Measurements from ENCODE around the gene TMEM184B. TPM values are rescaled to one million over a fixed set of nuclear protein-coding genes. Genes with fewer than 3 reads are reported as not detected.

TMEM184B gene
- polyA plus RNA-seq, 1 donor (not counting 4 experiments of a cell fraction or from before 2014, with no cell fraction given), result 18.8 TPM

DNA sequence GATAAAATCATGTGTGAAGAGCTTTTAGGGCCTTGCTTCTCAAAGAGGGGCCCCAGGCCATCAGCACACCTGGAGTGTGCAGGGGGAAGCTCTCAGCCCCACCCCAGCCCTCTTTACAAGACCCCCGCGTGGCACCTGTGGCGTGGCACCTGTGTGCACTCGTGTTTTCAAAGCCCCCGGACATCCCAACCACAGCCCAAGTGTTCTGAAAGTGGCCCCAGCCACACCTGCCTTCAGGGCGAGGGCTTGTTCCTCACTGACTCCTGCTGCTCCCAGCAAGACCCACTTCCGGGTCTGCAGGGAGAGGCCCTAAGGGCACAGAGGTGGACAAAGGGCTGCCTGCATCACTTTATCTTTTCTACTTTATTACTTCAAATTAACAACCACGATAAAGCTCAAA lies 17.5 kb upstream of the TMEM184B start:
- Histone ChIP-seq H3K79me2 (ENCODE audit: control insufficient read depth, insufficient read depth, low read length) (peaks cover 3% of the 10 kb centered on the region), H3K27me3 (ENCODE audit: control insufficient read depth, extremely low read depth, insufficient read depth, low read length) (no peaks in the 10 kb centered on the region), H3K9me1 (ENCODE audit: control insufficient read depth, extremely low read depth, insufficient read depth, low read length) (no peaks in the 10 kb centered on the region), H3K36me3 (ENCODE audit: control insufficient read depth in 2 of 2, extremely low read depth in 1 of 2, insufficient read depth in 2 of 2, low read length in 2 of 2) (peaks cover 42 to 58% of the 10 kb centered on the region in 2 experiments), H2AFZ (ENCODE audit: control insufficient read depth, low read length) (no peak overlapping the region), H3K4me1 (ENCODE audit: control insufficient read depth, extremely low read depth, insufficient read depth, low read length) (no peaks in the 10 kb centered on the region), H3K4me3 (ENCODE audit: control insufficient read depth in 2 of 3, extremely low read depth in 1 of 3, insufficient read depth in 2 of 3, low read depth in 1 of 3, low read length in 3 of 3) (no peak overlapping the region), H3K27ac (ENCODE audit: control insufficient read depth, insufficient read depth, low read length) (no peak overlapping the region), H3K9me3 (ENCODE audit: control insufficient read depth, low read depth, low read length) (no peaks in the 10 kb centered on the region), H4K20me1 (ENCODE audit: control insufficient read depth, extremely low read depth, insufficient read depth, low read length) (peaks cover under 1% of the 10 kb centered on the region), H3K9ac (ENCODE audit: control insufficient read depth, extremely low read depth, insufficient read depth, low read length) (no peak overlapping the region), H3K4me2 (ENCODE audit: control insufficient read depth, extremely low read depth, insufficient read depth, low read depth, low read length) (no peak overlapping the region)
- no peak for DNase-seq (ENCODE audit: low read depth, low spot score)
- TF ChIP-seq, protein P1, sequence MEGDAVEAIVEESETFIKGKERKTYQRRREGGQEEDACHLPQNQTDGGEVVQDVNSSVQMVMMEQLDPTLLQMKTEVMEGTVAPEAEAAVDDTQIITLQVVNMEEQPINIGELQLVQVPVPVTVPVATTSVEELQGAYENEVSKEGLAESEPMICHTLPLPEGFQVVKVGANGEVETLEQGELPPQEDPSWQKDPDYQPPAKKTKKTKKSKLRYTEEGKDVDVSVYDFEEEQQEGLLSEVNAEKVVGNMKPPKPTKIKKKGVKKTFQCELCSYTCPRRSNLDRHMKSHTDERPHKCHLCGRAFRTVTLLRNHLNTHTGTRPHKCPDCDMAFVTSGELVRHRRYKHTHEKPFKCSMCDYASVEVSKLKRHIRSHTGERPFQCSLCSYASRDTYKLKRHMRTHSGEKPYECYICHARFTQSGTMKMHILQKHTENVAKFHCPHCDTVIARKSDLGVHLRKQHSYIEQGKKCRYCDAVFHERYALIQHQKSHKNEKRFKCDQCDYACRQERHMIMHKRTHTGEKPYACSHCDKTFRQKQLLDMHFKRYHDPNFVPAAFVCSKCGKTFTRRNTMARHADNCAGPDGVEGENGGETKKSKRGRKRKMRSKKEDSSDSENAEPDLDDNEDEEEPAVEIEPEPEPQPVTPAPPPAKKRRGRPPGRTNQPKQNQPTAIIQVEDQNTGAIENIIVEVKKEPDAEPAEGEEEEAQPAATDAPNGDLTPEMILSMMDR (optimal IDR thresholded peaks at IDR 0.05 in 1 of 3, IDR thresholded peaks at IDR 0.05 in 1 of 3, conservative IDR thresholded peaks at IDR 0.05 in 1 of 3; ENCODE audit: extremely low read depth in 1 of 3, insufficient read depth in 2 of 3, low read length in 3 of 3), result no peak
- no peak for TF ChIP-seq EZH2 (IDR thresholded peaks at IDR 0.05; ENCODE audit: low read length)
- dilution Hi-C loops (cut with MboI; ENCODE audit: extremely low pct_ligation_motif_present, low sequenced_read_pairs), result no loop called here
- no peak for FAIRE-seq

DNA sequence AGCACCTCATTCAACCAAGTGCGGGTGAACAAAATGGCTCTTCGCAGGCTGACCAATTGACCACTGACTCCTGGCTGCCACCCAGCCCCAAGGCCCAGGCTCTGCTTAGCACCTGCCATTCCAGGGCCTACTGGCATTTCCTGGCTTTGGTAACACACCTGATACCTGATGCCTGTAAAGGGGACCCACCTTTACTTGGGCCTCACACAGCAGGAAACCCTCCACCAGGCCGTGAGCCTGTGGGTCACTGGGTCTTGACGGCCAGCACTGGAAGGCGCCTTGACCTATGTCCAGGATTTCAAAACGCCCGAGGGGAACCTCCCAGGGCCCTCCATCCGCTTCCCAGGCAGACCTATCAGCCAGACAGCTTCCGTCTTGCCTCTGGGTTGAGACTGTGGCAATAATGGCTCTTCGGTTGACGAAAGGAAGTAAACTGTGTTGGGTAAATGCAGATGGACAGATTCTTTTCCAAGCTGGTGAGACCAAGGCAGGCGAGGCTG lies 16.8 kb upstream of the TMEM184B start:
- dilution Hi-C loops (cut with MboI; ENCODE audit: extremely low pct_ligation_motif_present, low sequenced_read_pairs), result no loop called here
- Histone ChIP-seq H3K9me1 (ENCODE audit: control insufficient read depth, extremely low read depth, insufficient read depth, low read length) (no peaks in the 10 kb centered on the region), H2AFZ (ENCODE audit: control insufficient read depth, low read length) (no peak overlapping the region), H3K27ac (ENCODE audit: control insufficient read depth, insufficient read depth, low read length) (no peak overlapping the region), H3K27me3 (ENCODE audit: control insufficient read depth, extremely low read depth, insufficient read depth, low read length) (no peaks in the 10 kb centered on the region), H3K4me1 (ENCODE audit: control insufficient read depth, extremely low read depth, insufficient read depth, low read length) (no peaks in the 10 kb centered on the region), H4K20me1 (ENCODE audit: control insufficient read depth, extremely low read depth, insufficient read depth, low read length) (no peaks in the 10 kb centered on the region), H3K79me2 (ENCODE audit: control insufficient read depth, insufficient read depth, low read length) (no peaks in the 10 kb centered on the region), H3K4me2 (ENCODE audit: control insufficient read depth, extremely low read depth, insufficient read depth, low read depth, low read length) (no peak overlapping the region), H3K4me3 (ENCODE audit: control insufficient read depth in 2 of 3, extremely low read depth in 1 of 3, insufficient read depth in 2 of 3, low read depth in 1 of 3, low read length in 3 of 3) (no peak overlapping the region), H3K9me3 (ENCODE audit: control insufficient read depth, low read depth, low read length) (no peaks in the 10 kb centered on the region), H3K36me3 (ENCODE audit: control insufficient read depth in 2 of 2, extremely low read depth in 1 of 2, insufficient read depth in 2 of 2, low read length in 2 of 2) (peaks cover 40 to 51% of the 10 kb centered on the region in 2 experiments), H3K9ac (ENCODE audit: control insufficient read depth, extremely low read depth, insufficient read depth, low read length) (no peak overlapping the region)
- DNase-seq (ENCODE audit: low read depth, low spot score) (no peak), FAIRE-seq (no peak)
- TF ChIP-seq, protein P1 (optimal IDR thresholded peaks at IDR 0.05 in 1 of 3, IDR thresholded peaks at IDR 0.05 in 1 of 3, conservative IDR thresholded peaks at IDR 0.05 in 1 of 3; ENCODE audit: extremely low read depth in 1 of 3, insufficient read depth in 2 of 3, low read length in 3 of 3), result no peak
- no peak for TF ChIP-seq EZH2 (IDR thresholded peaks at IDR 0.05; ENCODE audit: low read length)

All from keratinocyte (primary cell).